NCI-H1092 treated with DMSO at 0.1 percent for 48 hours (cell line): ENCODE results near the gene MYCL.
A peak's percentile ranks its signal among the peaks of the same experiment; 100 is the strongest.

Experiments
- DNase-seq: peaks from one replicate; lab custom pipeline; 2025; lab: John Stamatoyannopoulos, UW

MYCL gene

DNA sequence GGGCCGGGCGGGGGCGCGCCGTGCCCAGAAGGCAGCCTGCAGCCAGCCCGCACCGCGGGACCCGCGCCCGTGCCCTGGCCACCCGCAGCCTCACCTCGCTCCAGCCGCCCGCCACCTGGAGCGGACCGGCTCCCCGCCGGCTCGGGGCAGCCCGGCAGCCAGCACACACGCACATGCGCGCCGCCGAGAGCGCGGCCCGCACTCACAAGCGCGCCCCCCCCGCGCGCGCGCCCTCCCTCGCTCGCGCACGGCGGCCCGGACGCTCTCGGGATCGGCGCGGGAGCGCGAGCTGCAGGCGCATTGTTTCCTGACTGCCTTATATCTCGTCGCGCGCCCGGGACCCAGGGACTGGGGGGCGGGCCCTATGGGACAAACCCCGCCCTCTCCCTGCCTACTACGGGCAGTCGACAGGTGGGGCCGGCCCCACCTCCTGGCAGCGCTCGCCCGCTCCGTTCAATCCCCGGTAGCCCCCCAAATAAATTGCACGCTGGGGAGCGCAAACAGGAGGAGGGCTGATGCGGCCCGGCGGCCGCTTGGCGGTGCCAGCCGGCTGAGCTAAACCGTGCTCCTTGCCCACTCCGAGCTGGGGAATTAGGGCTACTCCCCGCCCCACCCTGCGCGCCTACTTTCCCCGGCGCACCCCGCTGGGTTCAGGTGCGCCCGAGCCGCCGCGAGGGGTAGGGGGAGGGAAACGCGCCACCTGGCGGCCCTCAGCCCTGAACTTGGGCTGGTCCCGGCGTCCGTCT lies at the start of gene MYCL:
MYCL (minus strand) TSS at position 204 of the 746 bp plus-strand sequence. CDS start 483 bp downstream, outside the sequence.
- peak; percentile 100 for DNase-seq

GRCh38 chr1:39949891-39950290 lies 48.2 kb upstream of the MYCL start:
- no peak for DNase-seq

GRCh38 chr1:39947260-39947659 lies 45.5 kb upstream of the MYCL start:
- DNase-seq: no peak

GRCh38 chr1:39946216-39946615 lies 44.5 kb upstream of the MYCL start:
- DNase-seq: no peak

DNA sequence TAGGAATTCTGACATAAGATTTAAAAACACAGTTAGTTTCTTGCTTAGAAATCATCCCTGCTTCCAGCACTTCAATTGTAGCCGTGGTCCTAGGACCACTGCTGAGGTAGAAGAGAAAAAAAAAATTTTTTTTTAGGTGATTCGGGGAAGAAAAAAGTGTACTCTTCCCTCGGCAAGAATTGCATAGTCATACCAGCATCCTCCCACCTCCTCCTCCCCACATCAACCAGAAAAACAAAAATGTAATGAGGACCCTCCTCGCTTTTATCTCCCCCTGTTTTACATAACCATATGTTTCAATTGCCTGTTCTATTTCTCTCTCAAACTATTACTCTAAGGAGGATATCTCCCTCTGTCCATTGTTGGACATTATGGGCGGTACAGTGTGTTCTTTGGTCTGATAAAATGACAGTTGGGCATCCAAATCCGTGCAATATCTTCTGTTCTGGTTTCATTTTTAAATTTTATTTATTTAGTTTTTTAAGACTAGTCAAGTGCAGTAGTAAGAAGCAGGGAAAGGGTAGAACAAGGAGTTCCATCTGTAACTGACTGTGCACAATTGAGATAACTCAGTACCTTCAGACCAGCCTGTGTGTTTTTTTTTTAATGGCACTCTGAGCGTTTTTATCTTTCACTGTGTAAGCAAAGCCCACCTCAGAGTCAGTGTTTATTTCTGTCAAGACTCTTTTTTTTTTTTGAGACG lies 42.8 kb upstream of the MYCL start:
- DNase-seq: no peak

DNA sequence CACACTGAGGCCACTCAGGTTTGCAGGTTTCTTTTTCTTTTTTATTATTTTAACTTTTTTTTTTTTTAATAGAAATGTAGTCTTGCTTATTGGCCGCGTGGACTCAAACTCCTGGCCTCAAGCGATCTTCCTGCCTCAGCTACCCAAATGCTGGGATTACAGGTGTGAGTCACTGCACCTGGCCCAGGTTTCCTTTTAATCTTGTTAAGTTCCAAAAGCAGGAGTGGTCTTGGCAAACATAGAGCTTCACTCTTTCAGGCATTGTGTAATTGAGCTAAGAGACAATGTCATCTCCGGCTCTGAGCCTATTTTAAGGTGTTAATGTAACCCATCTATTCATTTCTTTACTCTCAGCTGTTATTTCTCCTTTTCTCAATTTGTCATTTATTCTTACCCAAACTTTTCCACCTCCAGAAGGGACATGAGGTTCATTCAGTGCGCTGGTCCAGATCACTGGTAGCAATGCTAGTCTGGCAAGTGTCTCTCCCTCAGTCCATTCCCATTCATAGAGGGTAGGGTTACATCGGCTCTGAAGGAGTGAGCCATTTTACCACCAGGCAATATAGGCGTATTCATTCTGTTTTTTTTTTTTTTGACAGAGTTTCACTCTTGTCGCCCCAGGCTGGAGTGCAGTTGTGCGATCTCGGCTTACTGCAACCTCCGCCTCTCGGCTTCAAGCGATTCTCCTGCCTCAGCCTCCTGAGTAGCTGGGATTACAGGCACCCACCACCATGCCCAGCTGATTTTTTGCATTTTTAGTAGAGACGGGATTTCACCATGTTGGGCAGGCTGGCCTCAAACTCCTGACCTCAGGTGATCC lies 42.0 kb upstream of the MYCL start:
- DNase-seq: no peak

DNA sequence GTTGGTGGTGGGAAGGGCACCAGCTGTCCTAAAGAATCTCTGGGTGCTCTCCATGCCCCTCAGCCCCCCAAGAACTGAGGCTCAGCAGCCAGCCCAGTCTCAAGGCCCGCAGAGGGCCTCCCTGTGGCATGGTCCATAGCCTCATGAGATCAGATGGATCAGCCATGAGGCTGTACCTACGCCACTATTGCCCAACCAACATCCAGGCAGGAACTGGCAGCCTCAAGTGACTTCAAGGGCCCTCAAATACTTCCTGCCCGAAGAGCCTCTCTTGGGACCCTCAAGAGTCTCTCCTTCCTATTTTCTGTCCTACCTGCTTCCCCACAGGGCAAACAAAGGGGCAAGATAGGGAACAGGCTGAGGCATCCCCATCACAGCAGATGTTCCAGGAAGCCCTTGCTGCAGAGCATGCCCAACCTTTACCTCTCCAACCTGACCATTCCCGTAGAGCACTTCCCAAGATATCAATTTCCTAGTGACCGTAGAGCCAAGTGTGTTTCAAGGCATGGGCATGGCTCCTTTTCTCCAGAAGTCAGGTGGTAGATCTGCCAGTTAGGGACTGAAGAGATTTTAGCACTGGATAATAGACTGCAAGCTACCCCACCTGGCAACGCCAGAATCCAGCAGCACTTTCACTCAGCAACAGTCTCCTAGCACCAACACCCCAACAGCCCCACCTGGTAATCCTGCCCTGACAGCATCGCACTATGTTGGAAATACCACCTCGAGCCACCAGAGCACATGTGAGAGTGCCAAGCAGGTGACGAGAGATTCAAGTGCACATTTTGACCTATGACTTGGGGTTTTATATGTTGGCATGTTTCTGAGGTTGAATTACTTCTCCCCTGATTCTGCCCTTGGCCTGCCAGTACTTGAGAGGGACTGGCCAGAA lies 39.5 kb upstream of the MYCL start:
- DNase-seq: no peak

DNA sequence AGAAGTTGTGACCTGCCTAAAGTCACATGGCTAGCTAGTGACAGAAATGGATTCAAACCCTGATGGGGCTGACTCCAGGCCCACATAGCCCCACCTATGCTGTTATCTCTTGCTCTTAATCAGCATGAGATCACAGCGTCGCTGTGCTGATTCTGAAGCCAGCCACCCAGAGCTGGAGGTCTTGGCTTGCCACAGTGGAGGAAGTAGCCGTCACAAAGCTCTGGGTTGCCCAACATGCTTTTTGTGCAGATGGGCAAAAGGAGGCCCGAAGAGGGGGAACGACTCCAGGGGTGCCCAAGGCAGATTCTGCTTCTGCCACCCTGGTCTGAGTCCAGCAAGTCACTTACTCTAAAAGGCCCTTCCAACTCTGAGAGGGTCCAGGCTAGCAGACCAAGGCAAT lies 38.5 kb upstream of the MYCL start:
- DNase-seq: no peak

DNA sequence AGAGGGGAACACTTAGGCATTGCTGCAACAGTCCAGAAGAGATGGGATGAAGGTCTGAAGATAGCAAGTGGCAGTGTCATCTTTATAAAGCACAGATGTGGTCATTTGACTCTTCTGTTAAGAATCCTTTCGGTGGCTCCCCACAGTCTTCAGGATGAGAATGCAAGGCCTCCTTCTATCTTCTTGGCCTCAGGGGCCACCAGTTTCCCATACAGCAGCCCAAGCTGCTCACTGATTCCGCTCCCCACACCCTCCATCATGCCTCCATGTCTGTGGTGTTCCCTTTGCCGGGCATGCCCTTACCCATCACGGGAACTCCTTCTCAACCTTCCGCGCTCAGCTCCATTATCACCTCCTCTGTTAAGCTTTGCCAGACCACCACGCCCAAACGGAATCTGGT lies 37.1 kb upstream of the MYCL start:
- DNase-seq: no peak

- DNase-seq: no peak
Observed at GRCh38 chr1:39936724-39937491, 35.2 kb upstream of the MYCL start.

DNA sequence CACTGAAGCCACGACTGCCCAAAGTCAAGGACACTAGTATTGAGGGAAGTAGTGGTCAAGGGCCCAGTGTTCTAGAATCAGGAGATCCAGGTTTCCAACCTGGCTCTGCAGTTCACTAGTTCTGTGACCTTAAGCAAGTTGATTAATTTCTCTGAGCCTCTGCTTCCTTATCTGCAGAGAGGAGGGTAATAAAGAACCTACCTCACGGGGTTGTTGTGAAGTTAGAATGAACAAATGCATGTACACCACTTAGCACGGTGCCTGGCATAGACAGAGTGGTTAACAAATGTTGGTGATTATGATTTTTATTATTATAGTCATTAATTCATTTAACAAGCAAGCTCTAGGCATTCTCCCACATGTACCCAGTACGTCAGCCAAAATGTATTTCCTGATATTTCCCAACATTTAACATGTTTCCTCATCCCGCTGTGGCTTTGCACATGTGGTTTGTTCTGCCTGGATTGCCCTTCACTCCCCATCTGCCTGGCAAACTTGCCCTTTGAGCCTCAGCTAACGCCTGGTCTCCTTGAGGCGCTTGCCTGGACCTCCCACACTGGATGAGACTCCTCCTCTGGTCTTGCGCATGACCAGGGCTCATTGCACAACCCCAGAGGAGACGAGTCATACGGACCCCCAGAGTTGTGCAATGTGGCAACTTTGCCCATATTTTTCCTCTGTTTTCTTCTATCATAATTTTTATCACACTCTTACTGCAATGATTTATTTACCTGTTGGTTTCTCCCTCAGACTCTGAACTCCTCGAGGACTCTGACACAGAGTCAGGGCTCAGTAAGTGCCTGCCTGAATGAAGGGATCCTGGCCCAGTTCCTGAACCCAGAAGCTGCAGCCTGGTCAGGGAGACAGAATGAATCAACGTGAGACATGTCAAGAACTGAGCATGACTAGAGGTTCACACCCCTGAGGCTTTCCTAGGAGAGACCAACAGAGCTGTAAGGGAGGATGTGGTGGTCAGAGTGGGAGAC lies 32.5 kb upstream of the MYCL start:
- no peak for DNase-seq

DNA sequence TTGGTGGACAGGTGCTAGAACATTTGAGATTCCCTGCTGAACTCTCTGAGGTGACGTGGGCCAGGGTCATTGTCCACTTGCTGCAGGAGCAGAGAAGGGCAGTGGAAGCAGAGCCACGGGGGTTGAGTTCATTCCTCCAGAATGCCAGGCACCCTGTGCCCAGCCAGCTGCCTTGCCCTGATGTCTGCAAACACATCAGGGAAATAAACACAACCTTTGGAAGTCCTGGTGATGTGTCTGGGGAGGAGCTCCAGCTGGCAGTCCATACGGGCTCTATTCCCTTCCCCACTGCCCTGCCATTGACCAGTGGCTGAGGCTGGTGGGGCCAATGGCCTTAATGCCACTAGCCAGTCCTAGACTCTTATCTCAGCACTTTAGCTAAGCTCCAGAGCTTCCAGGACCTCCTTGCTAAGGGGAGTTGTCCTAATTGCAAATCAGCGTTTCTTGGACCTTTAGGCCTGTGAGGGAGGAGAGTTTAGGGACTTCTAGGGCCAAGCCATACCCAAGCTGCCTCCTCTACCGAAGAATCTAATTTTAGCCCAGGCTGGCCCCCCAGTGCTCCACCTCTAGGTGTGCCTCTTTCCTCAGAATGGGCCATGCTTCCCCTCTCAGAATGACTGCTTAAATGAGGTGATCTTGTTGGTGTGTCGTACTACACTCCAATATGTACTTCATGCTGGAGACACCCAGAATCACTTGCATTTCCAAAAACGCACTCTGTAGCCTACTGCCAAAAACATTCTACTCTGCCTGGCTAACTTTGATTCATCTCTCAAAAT lies 27.3 kb upstream of the MYCL start:
- DNase-seq: no peak

DNA sequence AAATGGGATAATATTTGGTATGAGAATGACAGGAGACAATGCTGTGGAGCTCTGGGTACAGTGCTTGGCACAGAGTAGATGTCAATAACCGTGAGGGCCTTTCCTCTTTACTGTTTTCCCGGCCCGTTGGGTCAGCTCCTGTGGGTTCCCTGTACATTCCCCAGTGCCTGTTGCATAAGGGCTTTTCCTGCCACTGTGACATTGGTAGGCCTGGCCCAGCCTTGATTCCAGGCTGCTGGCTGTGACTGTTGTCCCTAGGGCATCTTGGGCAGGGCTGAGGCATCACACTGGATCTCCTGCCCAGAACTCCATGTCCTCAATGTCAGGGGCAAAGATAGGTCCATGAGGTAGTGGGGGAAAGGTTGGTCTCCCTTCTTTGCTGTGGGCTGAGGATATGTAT lies 25.8 kb upstream of the MYCL start:
- DNase-seq: no peak

GRCh38 chr1:39926820-39927219 lies 25.1 kb upstream of the MYCL start:
- peak; percentile 94 for DNase-seq

- peak; percentile 82 for DNase-seq
Observed at GRCh38 chr1:39926343-39926793, 24.7 kb upstream of the MYCL start.

- DNase-seq: no peak
Observed at GRCh38 chr1:39925721-39926342, 24.1 kb upstream of the MYCL start.

- no peak for DNase-seq
Observed at GRCh38 chr1:39922251-39922688, 20.6 kb upstream of the MYCL start.

- DNase-seq: no peak
Observed at GRCh38 chr1:39919545-39919944, 17.8 kb upstream of the MYCL start.
